Retinal pigment epithelial cell (primary cell): ENCODE results near the gene CDH8.

Experiments
- DNase-seq: peaks from one replicate; pipeline ENCODE4 v3.0.0-alpha.2; 2010; ENCODE audit warnings: low read depth
- H3K4me3 ChIP-seq: 2 replicates; pipeline ENCODE4 v1.5.1; 2011; ENCODE audit warnings: mild to moderate bottlenecking, low read length, control low read depth, moderate library complexity
- TF ChIP-seq, protein P1 (sequence below): conservative IDR thresholded peaks from 2 replicates; pipeline ENCODE4 v1.5.1; 2011; ENCODE audit warnings: low read depth, low read length, control low read depth, inconsistent platforms

Gene CDH8

DNA sequence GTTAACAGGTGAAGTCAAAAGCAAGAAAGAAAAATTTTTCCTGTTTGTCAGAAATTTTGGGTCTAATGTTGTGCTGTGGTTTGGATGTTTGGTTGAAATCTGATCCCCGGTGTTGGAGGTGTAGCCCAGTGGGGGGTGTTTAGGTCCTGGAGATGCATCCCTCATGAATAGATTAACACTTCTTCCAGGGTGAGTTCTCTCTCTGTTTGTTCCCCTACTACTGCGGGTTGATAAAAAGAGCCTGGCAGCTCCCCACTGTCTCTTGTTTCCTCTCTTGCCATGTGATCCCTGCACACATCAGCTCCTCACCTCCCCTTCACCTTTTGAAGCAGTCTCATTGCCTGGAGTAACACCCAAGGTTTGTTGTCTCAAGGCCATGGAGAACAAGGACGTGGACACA lies 14.6 kb upstream of the CDH8 start:
- TF ChIP-seq, protein P1, sequence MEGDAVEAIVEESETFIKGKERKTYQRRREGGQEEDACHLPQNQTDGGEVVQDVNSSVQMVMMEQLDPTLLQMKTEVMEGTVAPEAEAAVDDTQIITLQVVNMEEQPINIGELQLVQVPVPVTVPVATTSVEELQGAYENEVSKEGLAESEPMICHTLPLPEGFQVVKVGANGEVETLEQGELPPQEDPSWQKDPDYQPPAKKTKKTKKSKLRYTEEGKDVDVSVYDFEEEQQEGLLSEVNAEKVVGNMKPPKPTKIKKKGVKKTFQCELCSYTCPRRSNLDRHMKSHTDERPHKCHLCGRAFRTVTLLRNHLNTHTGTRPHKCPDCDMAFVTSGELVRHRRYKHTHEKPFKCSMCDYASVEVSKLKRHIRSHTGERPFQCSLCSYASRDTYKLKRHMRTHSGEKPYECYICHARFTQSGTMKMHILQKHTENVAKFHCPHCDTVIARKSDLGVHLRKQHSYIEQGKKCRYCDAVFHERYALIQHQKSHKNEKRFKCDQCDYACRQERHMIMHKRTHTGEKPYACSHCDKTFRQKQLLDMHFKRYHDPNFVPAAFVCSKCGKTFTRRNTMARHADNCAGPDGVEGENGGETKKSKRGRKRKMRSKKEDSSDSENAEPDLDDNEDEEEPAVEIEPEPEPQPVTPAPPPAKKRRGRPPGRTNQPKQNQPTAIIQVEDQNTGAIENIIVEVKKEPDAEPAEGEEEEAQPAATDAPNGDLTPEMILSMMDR: no peak
- H3K4me3 ChIP-seq: no peak overlapping the region
- DNase-seq: no peak

GRCh38 chr16:62046801-62047200 lies 10.6 kb upstream of the CDH8 start:
- TF ChIP-seq, protein P1: no peak
- DNase-seq: no peak

DNA sequence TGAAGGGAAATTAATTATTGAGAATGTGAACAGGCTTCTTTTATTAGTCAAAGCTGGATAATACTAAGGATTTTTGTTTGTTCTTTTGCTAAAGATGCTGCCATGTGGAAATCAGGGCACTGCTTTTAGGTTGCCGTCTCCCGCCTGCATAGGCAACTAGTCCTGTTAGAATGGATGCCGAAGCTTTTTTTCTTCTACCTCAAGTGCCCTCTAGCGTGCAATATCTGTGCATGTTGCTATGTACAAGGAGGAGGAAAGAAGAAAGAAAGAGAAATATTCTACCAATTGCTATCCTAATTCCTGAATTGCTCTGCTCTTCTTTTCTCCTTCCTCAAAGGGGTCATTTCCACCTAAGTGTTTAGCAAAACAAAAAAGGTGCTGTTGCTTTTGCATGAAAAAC lies 5.2 kb upstream of the CDH8 start:
- no peak for DNase-seq
- TF ChIP-seq, protein P1: peak; percentile 77
- no peak overlapping the region for H3K4me3 ChIP-seq

More at GRCh38 chr16:62046801-62047200, 10.6 kb upstream of the CDH8 start:
- H3K4me3 ChIP-seq: no peak overlapping the region

- TF ChIP-seq, protein P1: no peak
- no peak for DNase-seq
- H3K4me3 ChIP-seq: no peak overlapping the region
These were observed 2.4 kb upstream of the CDH8 start for GRCh38 chr16:62038646-62039045.

DNA sequence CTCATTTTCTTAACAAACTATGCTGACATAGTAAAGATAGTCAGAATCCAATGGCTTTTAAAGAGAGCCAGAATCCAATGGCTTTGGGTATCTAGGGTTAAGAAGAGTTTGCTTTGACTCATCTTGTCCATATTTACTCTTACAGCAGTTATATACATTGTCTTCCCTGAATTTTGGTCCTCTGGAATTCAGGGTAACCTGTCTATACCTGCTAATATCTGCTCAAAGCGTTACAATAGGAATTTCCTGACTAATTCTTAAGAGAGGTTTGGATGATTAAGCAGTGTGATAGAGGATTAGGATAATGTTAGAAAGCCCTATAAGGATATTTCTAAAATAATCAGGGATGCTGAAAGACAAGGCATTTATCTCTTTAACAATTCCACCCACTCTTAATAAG lies 2.0 kb upstream of the CDH8 start:
- no peak for DNase-seq
- H3K4me3 ChIP-seq: no peak overlapping the region
- TF ChIP-seq, protein P1: no peak

- TF ChIP-seq, protein P1: no peak
- DNase-seq: no peak
- H3K4me3 ChIP-seq: peak overlapping the region; percentile 49
These were observed 531 bp upstream of the CDH8 start for GRCh38 chr16:62036802-62037135.

GRCh38 chr16:62035115-62036092 lies 834 bp downstream of the CDH8 start:
- TF ChIP-seq, protein P1: no peak
- peak overlapping the region; percentile 49 for H3K4me3 ChIP-seq
- DNase-seq: no peak
